HG03280 (cell line): Measurements from ENCODE around the gene ASCL2.

Experiments used
- ATAC-seq: cut with Tn5 transposase; IDR thresholded peaks from one replicate; pipeline ENCODE4 v1.9.1; 2021; ENCODE audit warnings: mild to moderate bottlenecking, moderate library complexity; ENCODE audit not compliant: unreplicated experiment

Gene ASCL2, protein sequence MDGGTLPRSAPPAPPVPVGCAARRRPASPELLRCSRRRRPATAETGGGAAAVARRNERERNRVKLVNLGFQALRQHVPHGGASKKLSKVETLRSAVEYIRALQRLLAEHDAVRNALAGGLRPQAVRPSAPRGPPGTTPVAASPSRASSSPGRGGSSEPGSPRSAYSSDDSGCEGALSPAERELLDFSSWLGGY

DNA sequence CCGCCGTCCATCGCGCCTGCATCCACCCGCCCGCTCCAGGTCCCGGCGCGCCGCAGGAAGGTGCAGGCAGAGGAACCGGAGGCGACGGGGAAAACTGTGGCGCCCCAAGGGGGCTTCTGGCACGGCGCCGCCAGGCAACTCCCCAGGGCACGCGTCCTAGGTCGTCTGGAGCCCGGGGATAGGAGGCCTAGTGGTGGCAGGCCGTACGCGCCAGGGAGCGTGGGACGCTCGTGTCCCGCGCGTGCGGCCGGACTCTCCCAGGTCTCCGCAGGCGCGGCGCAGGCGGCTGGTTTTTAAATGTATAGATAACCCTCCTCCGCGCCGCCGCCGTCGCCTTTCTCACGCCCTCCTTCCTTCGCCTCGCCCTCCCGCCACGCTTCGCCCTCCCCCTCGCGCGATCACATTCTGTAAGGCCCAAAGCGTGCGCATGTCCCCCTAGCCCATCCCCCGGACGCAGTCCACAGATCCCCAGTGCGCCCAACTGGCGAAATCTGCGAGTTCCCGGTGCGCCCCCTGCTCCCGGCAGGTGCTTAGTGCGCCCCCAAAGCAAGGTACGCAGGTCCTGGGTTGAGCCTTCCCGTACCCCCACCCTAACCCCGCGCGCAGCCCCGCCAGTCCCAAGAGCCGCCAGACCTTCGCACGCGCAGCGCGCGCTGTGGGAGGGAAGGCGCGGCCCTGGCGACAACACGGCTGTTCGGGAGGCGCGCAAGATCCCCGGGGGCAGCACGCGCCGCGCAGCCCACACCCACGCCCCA lies at the start of gene ASCL2:
Gene ASCL2, minus strand, starts transcription at position 267 of the 755 bp plus-strand sequence. Its CDS starts 256 bp downstream, at position 11.
- no peak for ATAC-seq

DNA sequence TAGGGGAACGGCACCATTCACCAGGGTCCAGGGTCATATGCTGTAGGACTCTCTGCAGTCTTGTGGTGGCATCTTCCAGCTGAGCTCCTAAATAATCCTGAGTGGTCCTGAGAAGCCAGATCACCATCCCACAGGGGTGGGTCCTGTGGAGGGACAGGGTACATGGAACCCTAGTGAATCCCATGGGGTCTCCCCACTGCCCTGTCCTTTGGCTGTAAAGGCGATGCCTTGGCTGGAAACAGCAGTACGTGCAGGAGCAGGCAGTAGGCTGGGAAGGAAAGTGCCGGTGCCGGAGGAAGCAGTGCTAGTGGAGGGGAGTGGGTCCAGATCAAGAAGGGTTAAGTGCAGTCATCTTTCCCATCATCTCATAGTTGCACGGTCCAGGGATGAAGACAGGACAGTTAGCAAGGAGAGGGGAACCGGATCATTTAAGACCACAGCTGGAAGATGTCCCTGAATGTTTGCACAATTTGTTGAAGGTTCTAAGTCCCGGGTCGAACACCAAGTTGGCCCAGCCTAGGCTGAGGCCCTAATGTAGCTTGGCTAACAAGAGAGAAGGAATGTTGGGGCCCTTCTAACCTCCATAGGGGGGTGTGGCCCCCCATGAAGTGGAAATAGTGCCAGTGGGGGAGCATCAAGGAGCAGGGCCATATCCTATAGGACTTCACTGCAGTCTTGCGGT lies 49.5 kb upstream of the ASCL2 start:
- ATAC-seq = no peak

DNA sequence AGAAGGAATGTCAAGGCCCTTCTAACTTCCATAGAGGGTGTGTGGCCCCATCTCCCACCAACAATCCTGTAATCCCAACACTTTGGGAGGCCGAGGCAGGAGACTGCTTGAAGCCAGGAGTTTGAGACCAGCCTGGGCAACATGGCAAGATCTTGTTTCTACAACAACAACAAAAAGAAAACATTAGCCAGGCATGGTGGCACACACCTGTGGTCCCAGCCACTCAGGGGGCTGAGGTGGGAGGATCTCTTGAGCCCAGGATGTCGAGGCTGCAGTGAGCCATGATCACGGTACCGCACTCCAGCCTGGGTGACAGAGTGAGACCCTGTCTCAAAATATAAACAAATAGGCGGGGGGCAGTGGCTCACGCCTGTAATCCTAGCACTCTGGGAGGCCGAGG lies 48.3 kb upstream of the ASCL2 start:
- ATAC-seq = no peak

DNA sequence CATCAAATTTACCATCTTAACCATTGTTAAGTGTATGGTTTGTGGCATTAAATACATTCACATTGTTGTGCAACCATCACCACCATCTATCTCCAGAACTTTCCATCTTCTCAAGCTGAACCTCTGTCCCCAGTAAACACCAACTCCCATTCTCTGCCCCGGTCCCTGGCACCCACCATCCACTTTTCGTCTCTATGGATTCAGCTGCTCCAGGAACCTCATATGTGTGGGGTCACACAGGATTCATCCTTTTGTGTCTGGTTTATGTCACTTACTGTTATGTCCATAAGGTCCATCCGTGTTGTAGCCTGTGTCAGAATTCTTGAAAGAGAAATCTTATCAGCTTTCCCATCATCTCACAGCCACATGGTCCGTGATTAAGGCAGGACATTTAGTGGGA lies 47.7 kb upstream of the ASCL2 start:
- no peak for ATAC-seq

DNA sequence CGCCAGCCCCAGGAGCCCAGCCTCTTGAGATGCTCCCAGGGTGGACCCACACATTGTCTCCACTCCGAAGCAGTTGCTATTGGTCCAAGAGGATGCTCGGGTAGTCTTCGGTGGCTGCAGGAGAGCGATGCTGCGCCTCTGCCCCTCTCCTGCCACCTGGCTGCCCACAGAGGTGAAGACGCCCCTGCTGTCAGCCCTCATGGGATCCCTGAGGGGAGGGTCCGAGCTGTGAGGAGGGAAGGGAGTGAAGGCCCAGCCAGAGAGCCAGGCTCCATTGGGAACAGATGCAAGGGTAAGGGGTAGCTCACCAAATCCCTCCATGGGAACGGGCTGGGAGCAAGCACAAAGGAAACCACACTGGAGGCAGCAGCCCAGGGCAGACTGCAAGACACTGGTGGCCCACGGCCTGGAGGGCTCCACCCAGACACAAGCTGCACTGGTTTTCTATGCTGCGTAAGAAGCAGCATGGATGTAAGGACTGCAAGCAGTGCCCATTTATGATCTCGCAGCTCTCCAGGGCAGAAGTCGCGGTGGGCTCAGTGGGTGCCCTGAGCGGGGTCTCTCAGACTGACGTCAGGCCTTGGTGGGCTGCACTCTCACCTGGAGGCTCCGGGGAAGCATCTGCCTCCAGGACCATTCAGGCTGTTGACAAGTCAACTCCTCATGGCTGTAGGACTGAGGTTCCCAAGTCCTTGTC lies 47.1 kb upstream of the ASCL2 start:
- ATAC-seq = no peak

DNA sequence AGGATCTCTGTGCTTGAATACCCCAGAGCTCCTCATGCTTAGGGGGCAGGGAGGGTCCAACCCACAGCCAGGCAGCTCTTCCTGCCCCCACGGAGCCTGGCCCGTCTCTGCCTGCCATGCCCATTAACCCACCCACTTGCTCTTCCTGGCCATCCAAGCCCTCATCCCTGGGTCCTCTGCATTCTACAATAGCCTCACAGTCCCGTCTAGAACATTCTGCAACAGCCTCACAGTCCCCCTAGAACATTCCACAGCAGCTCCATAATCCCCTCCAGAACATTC lies 46.5 kb upstream of the ASCL2 start:
- ATAC-seq = no peak

DNA sequence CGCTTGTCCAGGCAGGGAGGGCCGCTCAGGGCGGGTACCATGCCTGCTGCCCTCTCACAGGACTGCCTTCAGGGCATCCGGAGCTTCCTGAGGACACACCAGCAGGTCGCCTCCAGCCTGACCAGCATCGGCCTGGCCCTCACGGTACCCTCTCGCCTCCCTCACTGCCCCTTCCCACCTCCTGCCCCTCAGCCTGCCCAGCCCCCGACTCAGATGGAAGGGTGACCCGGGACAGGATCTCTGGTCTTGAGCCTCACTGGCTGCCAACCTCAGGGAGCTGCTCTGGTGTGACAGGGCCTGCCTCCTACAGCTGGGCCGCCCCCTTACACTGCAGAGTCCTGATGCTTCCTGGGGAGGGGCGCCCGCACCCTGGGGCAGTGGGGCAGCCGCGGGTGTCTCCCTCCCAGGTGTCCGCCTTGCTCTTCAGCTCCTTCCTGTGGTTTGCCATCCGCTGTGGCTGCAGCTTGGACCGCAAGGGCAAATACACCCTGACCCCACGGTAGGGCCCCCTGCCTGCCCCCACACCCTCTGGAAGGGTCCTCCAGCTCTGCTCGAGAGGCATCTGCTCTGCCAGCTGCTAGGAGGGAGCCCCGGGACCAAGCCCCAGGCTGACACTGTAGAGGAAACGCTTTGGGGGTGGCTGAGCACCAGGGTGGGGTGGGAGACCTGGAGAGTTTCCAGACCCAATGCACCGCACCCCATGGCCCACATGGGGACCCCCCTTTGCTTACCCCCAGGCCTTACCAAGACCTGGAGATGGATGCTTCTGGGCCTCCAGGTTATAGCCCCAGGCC lies 46.0 kb upstream of the ASCL2 start:
- ATAC-seq = no peak

DNA sequence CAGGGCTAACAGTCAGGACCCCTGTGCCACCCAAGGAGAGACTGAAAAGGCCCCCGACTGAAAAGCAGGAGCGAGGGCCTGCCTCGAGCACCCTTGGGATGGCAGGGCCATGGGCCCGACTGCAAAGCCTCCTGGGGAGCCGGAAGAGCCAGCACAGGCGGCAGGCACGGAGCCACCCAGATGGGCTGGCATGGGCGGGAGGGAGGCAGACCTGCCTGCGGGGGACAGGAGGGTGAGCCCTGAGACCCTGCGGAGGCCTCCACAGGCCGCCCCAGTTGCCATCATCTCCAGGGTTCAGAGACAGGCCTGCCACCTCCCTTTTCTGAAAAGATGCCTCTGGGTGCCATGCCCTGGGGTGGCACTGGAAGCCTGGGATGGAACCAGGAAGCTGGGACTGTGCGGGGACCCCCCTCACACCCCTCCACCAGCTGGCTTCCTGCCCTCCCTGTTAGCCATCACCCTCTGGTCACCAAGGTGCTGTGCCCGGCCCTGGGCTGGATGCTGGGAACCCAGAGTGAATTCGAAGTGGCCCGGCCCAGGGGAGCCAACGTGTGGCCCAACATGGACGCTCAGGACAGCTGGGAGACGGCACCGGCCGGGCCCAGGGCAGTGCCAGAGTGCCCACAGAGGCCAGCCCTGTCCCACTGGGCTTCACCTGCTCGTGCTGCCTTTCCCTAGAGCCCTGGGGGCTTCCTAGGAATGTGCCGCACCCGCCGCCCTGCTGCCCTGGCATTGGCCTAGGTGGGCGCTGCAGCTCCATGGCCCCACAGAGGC lies 45.2 kb upstream of the ASCL2 start:
- no peak for ATAC-seq

DNA sequence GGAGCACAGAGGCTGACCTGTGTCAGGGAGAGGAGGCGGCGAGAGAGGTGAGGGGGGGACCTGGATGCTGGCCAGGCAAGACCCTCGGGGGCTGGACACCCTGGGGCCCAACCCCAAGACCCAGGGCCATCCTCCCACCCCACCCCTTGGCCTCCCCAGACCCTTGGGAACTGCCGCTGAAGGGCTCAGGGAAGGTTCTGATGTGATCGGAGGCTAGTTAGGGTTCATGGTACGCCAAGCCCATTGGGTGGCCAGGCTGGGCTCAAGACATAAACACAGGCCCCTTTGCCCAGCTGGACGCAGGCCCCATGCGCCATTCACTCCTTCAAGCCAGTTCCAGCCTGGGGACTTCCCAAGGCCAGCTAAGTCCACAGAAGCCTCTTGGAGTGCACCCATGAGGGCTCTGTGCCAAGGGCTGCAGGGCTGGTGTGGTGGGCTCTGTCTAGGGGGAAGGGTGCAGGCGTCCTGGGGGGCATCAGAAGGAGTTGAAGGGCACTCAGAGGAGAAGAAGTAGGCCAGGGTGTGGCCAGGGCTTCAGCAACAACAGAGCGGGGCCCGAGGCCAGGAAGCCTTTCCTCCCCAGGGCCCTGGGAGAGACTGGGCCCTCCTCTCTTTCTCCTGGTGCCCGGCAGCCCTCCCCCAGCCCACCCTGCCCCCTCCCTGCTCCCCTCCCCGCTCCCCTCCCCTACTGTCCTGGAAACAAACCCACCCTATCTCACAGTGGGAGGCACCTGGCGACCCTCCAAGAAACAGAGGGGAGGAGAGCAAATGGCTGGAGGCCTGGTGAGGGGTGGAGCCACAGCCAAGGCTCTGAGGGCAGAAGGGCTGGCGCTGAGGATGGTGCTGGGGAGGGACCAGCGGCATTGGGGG lies 44.4 kb upstream of the ASCL2 start:
- ATAC-seq = no peak

DNA sequence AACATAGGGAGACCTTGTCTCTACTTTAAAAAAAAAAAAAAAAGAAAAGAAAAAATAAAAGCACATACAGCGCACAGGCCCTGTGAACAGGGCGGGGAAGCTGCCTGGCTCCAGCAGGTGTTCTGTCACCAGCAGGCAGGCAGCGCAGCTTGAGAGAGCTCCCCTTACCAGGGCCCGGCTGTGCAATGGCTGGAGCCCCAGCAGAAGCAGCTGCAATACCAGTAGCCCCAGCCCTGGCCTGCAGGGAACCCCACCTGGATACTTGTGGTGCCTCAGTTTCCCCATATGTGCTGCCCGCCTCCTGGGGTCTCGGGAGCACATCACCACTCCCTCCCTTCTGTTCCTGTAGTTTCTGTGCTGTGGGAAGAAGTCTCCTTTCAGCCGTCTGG lies 43.7 kb upstream of the ASCL2 start:
- no peak for ATAC-seq

DNA sequence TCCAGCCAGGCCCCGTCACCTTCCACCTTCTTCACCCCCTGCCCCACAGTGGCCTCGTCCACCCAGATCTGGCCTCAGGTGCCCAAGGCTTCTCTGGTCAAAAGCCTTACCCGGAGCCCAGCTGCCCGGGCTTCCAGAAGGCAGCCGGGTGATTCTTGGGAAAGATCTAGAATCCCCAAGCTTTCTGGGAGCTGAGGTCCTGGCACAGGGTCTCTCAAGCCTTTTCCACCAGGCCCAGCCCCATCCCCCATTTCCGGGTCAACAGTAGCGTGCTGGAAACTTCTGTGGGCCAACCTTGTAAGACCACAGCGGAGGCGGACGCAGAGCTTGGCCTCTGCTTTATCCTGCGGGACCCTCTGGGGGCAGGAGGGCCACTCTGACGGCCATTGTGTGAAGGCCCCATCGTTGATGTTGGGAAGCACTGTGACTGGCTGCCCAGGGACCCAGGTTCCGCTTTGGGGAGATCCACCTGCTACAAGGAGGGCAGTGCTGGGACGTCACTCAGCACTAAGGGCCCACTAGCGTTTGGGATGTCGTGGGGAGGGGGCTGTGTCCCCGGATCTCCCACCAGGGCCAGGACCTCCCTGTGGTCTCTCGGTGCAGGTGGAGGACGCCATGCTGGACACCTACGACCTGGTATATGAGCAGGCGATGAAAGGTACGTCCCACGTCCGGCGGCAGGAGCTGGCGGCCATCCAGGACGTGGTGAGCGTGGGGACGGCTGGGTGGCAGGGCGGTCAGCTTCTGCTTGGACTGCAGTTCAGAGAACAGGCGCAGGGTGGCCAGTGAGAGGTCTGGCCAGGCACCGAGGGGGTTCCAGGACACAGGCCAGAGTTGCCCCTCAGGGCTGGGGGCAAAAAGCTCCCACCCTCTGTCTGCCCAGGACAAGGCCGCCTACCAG lies 42.9 kb upstream of the ASCL2 start:
- no peak for ATAC-seq

DNA sequence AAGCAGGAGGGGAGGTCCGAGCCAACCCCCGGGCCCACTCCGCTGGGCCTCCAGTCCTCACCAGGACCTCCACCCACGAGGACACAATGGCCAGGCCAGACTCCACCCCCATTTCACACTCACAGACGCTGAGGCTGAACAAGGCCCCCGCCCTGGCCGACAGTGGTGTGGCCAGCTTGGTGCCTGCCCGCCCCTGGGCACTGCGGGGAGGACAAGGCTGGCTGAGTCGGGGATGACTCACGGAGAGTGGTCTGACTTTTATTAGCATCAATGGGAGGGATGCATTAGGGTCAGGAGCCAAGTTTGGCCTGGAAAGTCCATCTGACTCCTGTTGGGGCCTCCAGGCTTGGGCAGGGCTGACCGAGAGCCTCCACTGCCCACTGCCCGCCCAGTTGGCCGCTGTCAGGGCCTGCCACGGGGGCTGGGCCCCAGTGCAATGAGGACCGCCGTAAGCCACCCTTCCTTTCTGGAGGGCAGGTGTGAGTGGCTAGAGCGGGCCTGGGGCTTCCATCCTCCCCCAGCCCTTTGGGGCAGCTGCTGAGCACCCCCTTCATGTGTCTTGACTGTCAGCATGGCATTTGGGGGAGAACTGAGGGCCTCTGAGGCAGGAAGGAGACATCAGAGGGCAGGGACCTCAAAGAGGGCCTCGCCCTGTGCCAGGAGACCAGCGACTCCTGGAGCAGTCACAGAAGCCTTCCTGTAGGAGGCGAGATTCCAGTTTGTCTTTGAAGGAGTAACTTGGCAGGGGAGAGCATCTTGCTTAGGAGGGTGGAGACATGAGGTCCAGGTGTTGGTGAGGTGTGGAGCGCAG lies 42.0 kb upstream of the ASCL2 start:
- no peak for ATAC-seq

DNA sequence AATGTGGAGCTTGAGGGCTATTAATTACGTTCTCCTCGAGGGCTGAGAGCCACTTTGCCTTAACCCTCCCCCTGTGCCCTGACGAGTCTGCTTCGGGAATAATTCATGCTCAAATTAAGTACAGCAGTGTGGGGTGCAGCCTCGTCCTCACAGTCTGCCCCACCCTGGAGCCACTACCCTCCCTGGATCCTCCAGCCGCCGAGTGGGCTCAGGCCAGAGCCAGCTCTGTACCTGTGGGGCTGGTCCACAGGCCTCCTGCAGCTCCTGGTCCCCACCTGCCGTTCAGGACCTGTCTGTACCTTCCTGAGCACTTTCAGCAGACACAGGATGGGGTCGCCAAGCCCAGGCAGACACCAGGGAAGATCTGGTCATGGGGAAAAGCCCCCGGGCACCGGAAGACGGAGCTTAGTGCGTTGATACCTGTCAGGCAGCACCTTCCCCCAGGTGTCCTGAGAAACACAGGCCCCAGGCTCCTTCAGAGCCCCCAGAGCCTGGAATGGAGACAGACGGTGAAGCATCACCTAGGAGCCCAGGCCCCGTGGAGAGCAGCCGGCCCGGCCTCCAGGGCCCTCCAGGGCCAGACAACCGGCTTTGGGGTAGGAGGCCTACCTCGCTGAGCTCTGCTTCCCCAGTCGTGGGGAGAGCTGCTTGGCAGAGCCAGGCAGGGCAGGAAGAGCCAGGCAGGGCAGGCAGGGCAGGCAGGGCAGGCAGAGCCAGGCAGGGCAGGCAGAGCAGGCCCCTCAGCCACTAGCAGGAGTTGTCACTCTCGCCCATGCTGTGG lies 41.2 kb upstream of the ASCL2 start:
- ATAC-seq = no peak

DNA sequence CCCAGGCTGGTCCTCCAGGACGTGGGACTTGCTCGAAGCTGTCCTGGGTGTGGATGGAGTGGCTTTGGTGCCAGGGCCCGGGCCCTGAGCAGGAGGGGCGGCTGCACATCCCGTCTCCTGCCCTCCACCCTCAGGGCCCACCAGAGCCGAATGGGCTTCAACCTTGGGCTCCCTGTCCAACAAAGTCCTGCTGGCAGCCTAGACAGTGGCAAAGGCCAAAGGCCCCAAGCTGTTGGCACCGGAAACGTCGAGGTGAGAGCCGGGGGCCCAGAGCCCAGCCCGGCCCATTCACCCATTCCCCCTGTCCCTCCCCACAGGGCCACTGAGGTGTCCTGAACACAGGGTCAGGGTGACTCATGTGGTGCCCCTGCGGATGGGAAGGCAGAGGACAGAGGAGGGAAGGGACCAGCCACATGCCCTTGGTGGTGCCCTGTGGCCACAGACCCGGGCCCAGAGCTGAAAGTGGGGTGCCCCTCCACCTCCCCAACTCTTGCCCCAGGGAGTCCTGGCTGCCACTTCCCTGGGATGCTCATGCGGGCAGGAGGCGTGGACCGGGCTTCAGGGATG lies 40.5 kb upstream of the ASCL2 start:
- ATAC-seq = no peak

DNA sequence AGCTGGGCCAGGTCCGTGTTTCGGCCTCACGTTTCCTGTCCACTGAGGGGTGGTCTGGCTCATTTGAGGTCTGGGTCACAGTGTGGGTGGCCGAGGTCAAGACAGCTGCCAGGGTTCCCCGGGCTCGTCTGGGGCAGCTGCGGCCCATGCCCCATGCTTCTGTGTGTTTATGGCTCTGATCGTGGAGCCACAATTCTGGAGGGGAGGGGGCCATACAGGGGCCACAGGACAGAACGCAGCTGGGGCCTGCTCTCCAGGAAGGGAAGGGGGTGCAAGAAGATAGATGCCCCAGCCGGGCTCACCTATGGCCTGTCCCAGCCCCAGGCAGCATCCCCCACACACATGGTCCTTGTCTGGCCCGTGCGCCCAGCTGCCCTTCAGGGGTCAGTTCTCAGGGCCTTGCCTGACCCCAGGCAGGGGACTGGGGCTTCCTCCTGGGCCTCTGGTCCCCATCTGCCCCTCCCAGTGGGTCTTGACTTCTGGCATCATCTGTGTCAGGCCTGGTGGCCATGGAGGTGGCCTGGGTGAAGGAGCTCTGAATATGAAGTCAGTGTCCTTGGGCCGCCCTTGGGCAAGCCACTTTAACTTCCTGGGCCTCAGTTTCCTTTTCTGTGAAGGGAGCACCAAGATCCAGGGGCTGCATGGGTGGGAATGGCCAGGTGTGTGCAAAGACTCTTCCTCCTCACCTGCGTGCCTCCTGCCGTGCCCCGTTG lies 39.8 kb upstream of the ASCL2 start:
- no peak for ATAC-seq
